SW 1271 (cell line): ENCODE measurements around the gene CACNG3.

Source experiments
- DNase-seq, 2 experiments: peaks; one replicate each; lab custom pipeline; 2025; lab: John Stamatoyannopoulos, UW

CACNG3 gene

DNA sequence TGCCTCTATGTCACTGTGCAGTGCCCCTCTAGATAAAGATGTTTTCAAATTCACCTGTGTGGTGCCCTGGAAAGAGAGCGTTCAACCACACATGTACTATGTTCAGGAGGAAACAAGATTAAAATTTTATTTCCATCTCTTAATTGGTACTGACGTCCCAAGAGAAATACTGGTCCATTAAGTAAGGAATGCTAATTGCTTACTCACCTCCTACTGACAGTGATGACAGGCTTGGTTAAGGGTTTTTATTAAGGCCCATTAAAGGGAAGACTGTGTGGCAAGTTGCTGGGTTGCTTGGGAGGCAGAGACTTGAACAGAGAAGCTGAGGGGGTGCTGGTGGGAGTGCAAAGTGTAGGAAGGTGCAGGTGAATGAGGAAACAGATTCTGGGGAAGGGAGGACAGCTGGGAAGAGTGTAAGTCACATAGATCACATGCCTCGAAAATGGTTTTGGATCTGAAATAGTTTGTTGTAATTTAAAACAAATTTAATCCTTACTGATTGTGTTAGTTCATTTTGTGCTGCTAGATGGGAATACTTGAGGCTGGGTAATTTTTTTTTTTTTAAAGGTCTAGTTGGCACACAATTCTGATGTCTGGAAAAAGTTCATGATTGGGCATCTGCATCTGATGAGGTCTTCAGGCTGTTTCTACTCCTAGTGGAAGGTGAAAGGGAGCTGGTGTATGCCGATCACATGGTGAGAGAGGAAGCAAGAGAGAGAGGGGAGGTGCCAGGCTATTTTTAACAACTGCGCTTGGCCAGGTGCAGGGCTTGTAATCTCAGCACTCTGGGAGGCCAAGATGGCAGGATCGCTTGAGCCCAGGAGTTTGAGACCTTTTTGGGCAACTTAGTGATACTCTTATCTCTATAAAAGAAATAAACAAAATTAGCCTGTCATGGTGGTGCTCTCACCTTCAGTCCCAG is 140.5 kb downstream of the CACNG3 start:
- DNase-seq = no peak

DNA sequence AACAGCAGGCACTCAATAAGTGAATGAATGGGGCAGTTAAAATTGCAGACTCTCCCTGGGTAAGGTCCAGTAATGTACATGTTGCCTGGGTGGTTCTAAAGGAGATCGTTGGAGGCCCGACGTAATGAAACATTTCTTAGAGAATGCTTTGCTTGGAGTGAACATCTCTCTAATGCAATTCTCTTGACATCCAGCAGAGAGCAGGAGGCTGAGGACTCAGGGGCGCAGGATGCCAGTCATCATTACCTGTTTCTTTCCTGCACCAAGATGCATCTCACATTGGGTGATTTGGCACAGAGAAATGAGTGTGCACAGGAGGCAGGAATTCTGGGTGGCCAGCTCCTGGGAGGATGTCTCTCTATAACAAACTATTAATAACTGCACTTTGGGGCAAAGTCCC is 152.9 kb downstream of the CACNG3 start:
- DNase-seq = no peak
